Hepatocyte (in vitro differentiated cells): ENCODE data around the gene COX5B.

ENCODE experiments used
- EZH2phosphoT487 ChIP-seq: fragments of 200-600 bp; sonication (generic); IDR thresholded peaks from one replicate; pipeline ENCODE4 v1.6.1; 2018; ENCODE audit warnings: antibody characterized with exemption, mild to moderate bottlenecking, low read depth, moderate library complexity; ENCODE audit not compliant: unreplicated experiment, severe bottlenecking
- TF ChIP-seq, protein P1 (sequence below): fragments of 200-600 bp; sonication (generic); IDR thresholded peaks from 2 replicates; pipeline ENCODE4 v1.5.1; 2016; ENCODE audit warnings: antibody characterized with exemption, mild to moderate bottlenecking; ENCODE audit not compliant: poor library complexity

DNA sequence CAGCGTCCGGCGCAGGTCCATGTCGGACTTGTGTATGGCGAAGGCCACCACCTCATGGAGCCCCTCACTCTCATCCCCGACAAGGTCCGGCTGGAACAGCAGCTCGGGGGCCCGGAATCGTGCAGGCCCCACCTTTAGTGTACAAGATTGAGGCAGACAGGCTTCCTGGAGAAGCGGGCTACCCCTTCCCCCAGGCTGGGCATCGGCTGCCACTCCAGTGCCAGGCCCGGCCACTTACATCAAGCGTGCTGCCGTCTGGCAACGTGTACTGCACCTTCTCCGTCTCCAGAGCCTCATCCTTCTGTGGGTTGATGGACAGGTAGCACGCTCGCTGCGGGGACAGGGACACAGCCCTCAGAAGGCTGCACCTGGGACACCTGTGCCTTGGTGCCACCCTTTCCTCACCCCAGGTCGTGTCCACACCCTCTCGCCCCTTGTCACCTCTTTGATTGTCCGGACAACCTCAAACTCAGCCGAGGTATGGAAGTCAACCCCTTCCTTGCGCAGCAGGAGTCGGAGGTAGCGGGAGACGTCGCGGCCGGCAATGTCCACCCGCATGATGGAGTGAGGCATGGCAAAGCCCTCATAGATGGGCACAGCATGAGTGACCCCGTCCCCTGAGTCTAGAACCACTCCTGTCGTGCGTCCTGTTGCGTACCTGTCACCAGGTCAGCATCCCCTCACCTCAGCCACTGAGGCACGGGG lies 12.3 kb downstream of the COX5B start:
- TF ChIP-seq, protein P1, sequence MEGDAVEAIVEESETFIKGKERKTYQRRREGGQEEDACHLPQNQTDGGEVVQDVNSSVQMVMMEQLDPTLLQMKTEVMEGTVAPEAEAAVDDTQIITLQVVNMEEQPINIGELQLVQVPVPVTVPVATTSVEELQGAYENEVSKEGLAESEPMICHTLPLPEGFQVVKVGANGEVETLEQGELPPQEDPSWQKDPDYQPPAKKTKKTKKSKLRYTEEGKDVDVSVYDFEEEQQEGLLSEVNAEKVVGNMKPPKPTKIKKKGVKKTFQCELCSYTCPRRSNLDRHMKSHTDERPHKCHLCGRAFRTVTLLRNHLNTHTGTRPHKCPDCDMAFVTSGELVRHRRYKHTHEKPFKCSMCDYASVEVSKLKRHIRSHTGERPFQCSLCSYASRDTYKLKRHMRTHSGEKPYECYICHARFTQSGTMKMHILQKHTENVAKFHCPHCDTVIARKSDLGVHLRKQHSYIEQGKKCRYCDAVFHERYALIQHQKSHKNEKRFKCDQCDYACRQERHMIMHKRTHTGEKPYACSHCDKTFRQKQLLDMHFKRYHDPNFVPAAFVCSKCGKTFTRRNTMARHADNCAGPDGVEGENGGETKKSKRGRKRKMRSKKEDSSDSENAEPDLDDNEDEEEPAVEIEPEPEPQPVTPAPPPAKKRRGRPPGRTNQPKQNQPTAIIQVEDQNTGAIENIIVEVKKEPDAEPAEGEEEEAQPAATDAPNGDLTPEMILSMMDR, result no peak
- TF ChIP-seq EZH2phosphoT487, result no peak
